OCI-LY3 (cell line): ENCODE results near the gene IDH1.

ENCODE experiments used
- H2AFZ ChIP-seq: fragments of 200-600, 300-600 bp; shearing (Covaris generic); 2 replicates; pipeline ENCODE4 v1.6.0; 2014; ENCODE audit warnings: antibody characterized with exemption, low read depth, low read length
- H3K27ac ChIP-seq: fragments of 200-600, 300-600 bp; sonication (generic); 2 replicates; pipeline ENCODE4 v1.5.1; 2014; ENCODE audit warnings: mild to moderate bottlenecking, low read length, moderate library complexity, mixed read lengths
- H3K27me3 ChIP-seq: fragments of 200-600, 300-600 bp; sonication (generic); 2 replicates; pipeline ENCODE4 v1.6.1; 2014; ENCODE audit warnings: low read depth, low read length, mixed read lengths
- H3K36me3 ChIP-seq: fragments of 200-600, 300-600 bp; sonication (generic); replicated peaks from 2 replicates; pipeline ENCODE3; 2014; ENCODE audit warnings: low read depth, low read length, mixed read lengths
- H3K4me1 ChIP-seq: fragments of 300-600, 200-600 bp; sonication (generic); 2 replicates; pipeline ENCODE4 v1.6.1; 2014; ENCODE audit warnings: low read length, mixed read lengths
- H3K4me2 ChIP-seq: fragments of 200-600, 300-600 bp; sonication (generic); 2 replicates; pipeline ENCODE4 v1.6.1; 2014; ENCODE audit warnings: low read length, mixed read lengths
- H3K4me3 ChIP-seq: fragments of 300-600, 200-600 bp; sonication (generic); 2 replicates; pipeline ENCODE4 v1.5.1; 2014; ENCODE audit warnings: antibody characterized with exemption, mild to moderate bottlenecking, low read length, moderate library complexity
- H3K79me2 ChIP-seq: fragments of 300-600, 200-600 bp; shearing (Covaris generic); 2 replicates; pipeline ENCODE4 v1.6.1; 2014; ENCODE audit warnings: mild to moderate bottlenecking, low read length, mixed read lengths
- H3K9ac ChIP-seq: fragments of 300-600, 200-600 bp; shearing (Covaris generic); 2 replicates; pipeline ENCODE4 v1.6.0; 2014; ENCODE audit warnings: mild to moderate bottlenecking, low read length, moderate library complexity
- H3K9me3 ChIP-seq: fragments of 200-600, 300-600 bp; shearing (Covaris generic); 2 replicates; pipeline ENCODE4 v1.6.1; 2014; ENCODE audit warnings: low read length, mixed read lengths; ENCODE audit not compliant: insufficient read depth
- H4K20me1 ChIP-seq: fragments of 200-600, 300-600 bp; sonication (generic); 2 replicates; pipeline ENCODE4 v1.6.1; 2016; ENCODE audit warnings: low read length, mixed read lengths; ENCODE audit not compliant: insufficient read depth
- CTCF ChIP-seq: fragments of 200-600, 300-600 bp; sonication (generic); IDR thresholded peaks from 2 replicates; pipeline ENCODE4 v1.5.1; 2014; ENCODE audit warnings: antibody characterized with exemption, low read length, low read depth
- EZH2phosphoT487 ChIP-seq: fragments of 200-600 bp; shearing (Covaris generic); IDR thresholded peaks from 2 replicates; pipeline ENCODE4 v1.6.1; 2018; ENCODE audit warnings: antibody characterized with exemption, mixed run types, low read depth

The IDH1 gene

GRCh38 chr2:208296610-208297009, 41.7 kb upstream of the IDH1 start:
- no peak for TF ChIP-seq CTCF
- TF ChIP-seq EZH2phosphoT487, result no peak
- no peaks in the 10 kb centered on the region for H3K27me3 ChIP-seq
- H3K36me3 ChIP-seq, result peaks cover 43% of the 10 kb centered on the region

DNA sequence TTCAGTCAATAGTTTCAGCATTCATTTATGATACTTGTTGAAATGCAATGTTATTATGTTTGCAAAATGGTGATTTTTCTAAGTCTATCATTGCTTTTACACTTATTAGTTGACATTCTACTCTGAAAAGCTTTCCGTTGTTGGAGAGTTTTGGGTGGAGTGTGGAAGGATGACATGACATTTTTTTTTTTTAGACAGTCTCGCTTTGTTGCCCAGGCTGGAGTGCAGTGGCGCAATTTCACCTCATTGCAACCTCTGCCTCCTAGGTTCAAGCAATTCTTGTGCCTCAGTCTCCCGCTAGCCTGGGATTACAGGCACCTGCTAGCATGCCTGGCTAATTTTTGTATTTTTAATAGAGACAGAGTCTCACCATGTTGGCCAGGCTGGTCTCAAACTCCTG, 41.0 kb upstream of the IDH1 start:
- Histone ChIP-seq H3K27ac (no peak overlapping the region), H4K20me1 (no peaks in the 10 kb centered on the region), H3K4me3 (no peak overlapping the region), H3K4me2 (no peak overlapping the region), H3K9ac (no peak overlapping the region), H3K79me2 (peaks cover 19% of the 10 kb centered on the region), H3K27me3 (no peaks in the 10 kb centered on the region), H3K36me3 (peaks cover 44% of the 10 kb centered on the region), H3K4me1 (peaks cover 48% of the 10 kb centered on the region), H3K9me3 (no peaks in the 10 kb centered on the region), H2AFZ (no peak overlapping the region)
- TF ChIP-seq EZH2phosphoT487 (no peak), CTCF (no peak)

More at GRCh38 chr2:208296610-208297009, 41.7 kb upstream of the IDH1 start:
- peaks cover 19% of the 10 kb centered on the region for H3K79me2 ChIP-seq
- no peak overlapping the region for H2AFZ ChIP-seq
- no peaks in the 10 kb centered on the region for H3K9me3 ChIP-seq
- no peak overlapping the region for H3K4me2 ChIP-seq
- no peak overlapping the region for H3K4me3 ChIP-seq
- H3K27ac ChIP-seq, result no peak overlapping the region
- H4K20me1 ChIP-seq, result no peaks in the 10 kb centered on the region
- no peak overlapping the region for H3K9ac ChIP-seq
- H3K4me1 ChIP-seq, result peaks cover 43% of the 10 kb centered on the region

- H3K9ac ChIP-seq, result peak overlapping the region; percentile 6; the same call in 1 of the 2 replicates
- no peak overlapping the region for H2AFZ ChIP-seq
- peaks cover 48% of the 10 kb centered on the region for H3K4me1 ChIP-seq
- peaks cover 19% of the 10 kb centered on the region for H3K79me2 ChIP-seq
- peak overlapping the region; percentile 60 for H3K4me2 ChIP-seq
- H4K20me1 ChIP-seq, result no peaks in the 10 kb centered on the region
- H3K27me3 ChIP-seq, result no peaks in the 10 kb centered on the region
- H3K36me3 ChIP-seq, result peaks cover 47% of the 10 kb centered on the region
- peak overlapping the region; percentile 72 for H3K27ac ChIP-seq
- TF ChIP-seq CTCF (no peak), EZH2phosphoT487 (no peak)
- H3K4me3 ChIP-seq, result peak overlapping the region; percentile 47
- no peaks in the 10 kb centered on the region for H3K9me3 ChIP-seq
Measured at GRCh38 chr2:208294482-208295024, 39.7 kb upstream of the IDH1 start.

DNA sequence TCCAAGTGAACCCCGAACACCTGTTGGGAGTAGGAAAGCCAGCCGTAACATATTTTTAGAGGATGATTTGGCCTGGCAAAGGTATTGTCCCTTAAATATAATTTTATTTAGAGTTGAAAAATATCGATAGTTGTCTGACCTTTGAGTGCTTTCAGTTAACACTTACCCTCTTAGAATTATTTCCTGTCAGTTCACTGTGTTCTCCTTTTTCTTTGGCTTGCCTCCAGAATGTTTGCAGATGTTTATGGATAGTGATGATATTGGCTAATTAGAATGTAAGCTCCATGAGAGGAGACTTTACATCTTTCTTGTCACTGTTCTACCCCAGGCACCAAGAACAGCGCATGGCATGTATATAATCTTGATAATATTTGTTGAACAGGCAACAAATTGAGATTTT, 31.0 kb upstream of the IDH1 start:
- H3K9ac ChIP-seq, result no peak overlapping the region
- peaks cover 8% of the 10 kb centered on the region; the same call in 1 of the 2 replicates for H4K20me1 ChIP-seq
- H3K27ac ChIP-seq, result no peak overlapping the region
- H3K27me3 ChIP-seq, result no peaks in the 10 kb centered on the region
- H2AFZ ChIP-seq, result no peak overlapping the region
- peaks cover 47% of the 10 kb centered on the region for H3K36me3 ChIP-seq
- 0 out of 2 replicates have a peak, but pooled peaks cover 6% of the 10 kb centered on the region for H3K79me2 ChIP-seq
- H3K4me1 ChIP-seq, result peaks cover 10% of the 10 kb centered on the region
- H3K4me3 ChIP-seq, result no peak overlapping the region
- H3K4me2 ChIP-seq, result no peak overlapping the region
- TF ChIP-seq EZH2phosphoT487 (no peak), CTCF (no peak)
- no peaks in the 10 kb centered on the region for H3K9me3 ChIP-seq
